Gastrocnemius medialis (tissue), 4 donors: ENCODE results near the gene ZNF579. TPM values are rescaled to one million over a fixed set of nuclear protein-coding genes. Genes with fewer than 3 reads are reported as not detected.

ENCODE experiments used
- ATAC-seq, 2 donors: fragments of 150-250 bp; one replicate each; pipeline ENCODE4 v1.9.1; 2016
- DNase-seq, 2 donors: peaks; one replicate each; pipeline ENCODE4 v3.0.0-alpha.2; 2019
- H3K27ac ChIP-seq, 4 donors: fragments of 200-600 bp; sonication (generic); 1 replicate in 1 of 4; 2 replicates in 3 of 4; pipeline ENCODE4 v1.5.1; 2016 to 2018; ENCODE audit warnings: mild to moderate bottlenecking in 2 of 4, moderate library complexity in 1 of 4
- H3K27me3 ChIP-seq, 3 donors: fragments of 200-600 bp; sonication (generic) in 2 of 3; 1 replicate in 1 of 3; 2 replicates in 2 of 3; pipeline versions ENCODE4 v1.5.1 to v1.6.0; 2016 to 2019; ENCODE audit warnings: mild to moderate bottlenecking in 1 of 3, moderate library complexity in 1 of 3
- H3K36me3 ChIP-seq, 2 donors: fragments of 200-600 bp; sonication (generic) in 1 of 2; one replicate each; pipeline ENCODE4 v1.5.1; 2017 to 2018
- H3K4me1 ChIP-seq, 2 donors: fragments of 200-600 bp; sonication (generic) in 1 of 2; one replicate each; pipeline ENCODE4 v1.5.1; 2016 to 2017; ENCODE audit warnings: mild to moderate bottlenecking in 2 of 2
- H3K4me3 ChIP-seq, 4 donors: fragments of 200-600 bp; sonication (generic) in 3 of 4; 1 replicate in 1 of 4; 2 replicates in 3 of 4; pipeline ENCODE4 v1.5.1; 2016 to 2019; ENCODE audit warnings: mild to moderate bottlenecking in 2 of 4
- H3K9me3 ChIP-seq, 3 donors: fragments of 200-600 bp; sonication (generic) in 2 of 3; 1 replicate in 1 of 3; 2 replicates in 2 of 3; pipeline ENCODE4 v1.5.1; 2016 to 2019
- POLR2A ChIP-seq, 2 donors: fragments of 450-650 bp; IDR thresholded peaks; one replicate each; pipeline ENCODE4 v1.6.1; 2017; ENCODE audit warnings: antibody characterized with exemption in 2 of 2, mild to moderate bottlenecking in 2 of 2, moderate library complexity in 2 of 2
- in situ Hi-C, 4 donors: fragments of 200-750 bp; cut with MboI; loops; one replicate each; pipeline versions ENCODE4 v1.15.0 to v1.8.0; 2017; ENCODE audit warnings: low sequenced_read_pairs in 4 of 4
- intact Hi-C: fragments of 100-400 bp; cut with DNase I; formaldehyde crosslinking; loops from one replicate; pipeline ENCODE4 v1.15.1; 2023; ENCODE audit warnings: low total_unique reads
- total RNA-seq, 4 donors: library from RNA; depleted of rRNA; stranded (reverse); fragments of >200 nt; gene quantifications; one replicate each; pipeline versions ENCODE4 v1.1.0 to v1.2.3, GENCODE V29; 2016
- TF ChIP-seq, protein P1 (sequence below), 5 experiments: fragments of 450-650 bp in 3 of 5; fragments of 200-600 bp in 2 of 5; sonication (generic) in 2 of 5; IDR thresholded peaks in 4 of 5; conservative IDR thresholded peaks in 1 of 5; 1 replicate in 4 of 5; 2 replicates in 1 of 5; pipeline ENCODE4 v1.5.1; 2016 to 2019; ENCODE audit warnings: antibody characterized with exemption in 5 of 5, mild to moderate bottlenecking in 3 of 5, moderate library complexity in 3 of 5

The ZNF579 gene
- total RNA-seq, 4 donors from 2014 or later, result 15.0 to 19.3 (median 16.8) TPM

DNA sequence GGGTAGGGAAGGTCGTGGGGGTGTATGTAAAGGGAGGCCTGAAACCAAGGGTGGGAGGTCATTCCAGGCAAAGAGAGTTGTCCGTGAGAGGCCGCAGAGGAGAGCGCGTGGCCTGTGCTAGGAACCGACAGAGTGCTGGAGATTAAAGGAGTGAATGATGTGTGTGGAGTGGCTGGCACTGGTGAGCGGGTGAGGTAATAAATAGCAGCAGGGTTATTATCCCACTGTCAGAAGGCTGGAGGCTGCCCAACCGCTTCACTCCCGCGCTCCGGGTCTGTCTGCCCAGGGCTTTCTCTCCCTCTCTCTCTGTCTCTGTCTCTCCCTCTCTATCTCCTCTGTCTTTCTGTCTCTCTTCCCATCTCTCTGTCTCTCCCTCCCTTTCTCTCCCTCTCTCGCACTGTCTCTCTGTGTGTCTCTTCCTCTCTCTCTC lies 17.4 kb downstream of the ZNF579 start:
- no peaks in the 10 kb centered on the region for H3K27me3 ChIP-seq
- H3K4me1 ChIP-seq, result peaks cover 9 to 14% of the 10 kb centered on the region in 2 donors
- peak overlapping the region; percentile 79 to 93 (median 84) for H3K27ac ChIP-seq
- H3K4me3 ChIP-seq, result peak overlapping the region in 1 of 4 donors; percentile 16
- DNase-seq, result peak; percentile 64 to 83
- in situ Hi-C loops (no loop called here), intact Hi-C loops (loop anchor here (1.0 to 5.0 kb wide), 2 partner anchors 17 to 34 kb away; partner anchors contain the start of genes FIZ1 and ZNF579)
- TF ChIP-seq, protein P1, sequence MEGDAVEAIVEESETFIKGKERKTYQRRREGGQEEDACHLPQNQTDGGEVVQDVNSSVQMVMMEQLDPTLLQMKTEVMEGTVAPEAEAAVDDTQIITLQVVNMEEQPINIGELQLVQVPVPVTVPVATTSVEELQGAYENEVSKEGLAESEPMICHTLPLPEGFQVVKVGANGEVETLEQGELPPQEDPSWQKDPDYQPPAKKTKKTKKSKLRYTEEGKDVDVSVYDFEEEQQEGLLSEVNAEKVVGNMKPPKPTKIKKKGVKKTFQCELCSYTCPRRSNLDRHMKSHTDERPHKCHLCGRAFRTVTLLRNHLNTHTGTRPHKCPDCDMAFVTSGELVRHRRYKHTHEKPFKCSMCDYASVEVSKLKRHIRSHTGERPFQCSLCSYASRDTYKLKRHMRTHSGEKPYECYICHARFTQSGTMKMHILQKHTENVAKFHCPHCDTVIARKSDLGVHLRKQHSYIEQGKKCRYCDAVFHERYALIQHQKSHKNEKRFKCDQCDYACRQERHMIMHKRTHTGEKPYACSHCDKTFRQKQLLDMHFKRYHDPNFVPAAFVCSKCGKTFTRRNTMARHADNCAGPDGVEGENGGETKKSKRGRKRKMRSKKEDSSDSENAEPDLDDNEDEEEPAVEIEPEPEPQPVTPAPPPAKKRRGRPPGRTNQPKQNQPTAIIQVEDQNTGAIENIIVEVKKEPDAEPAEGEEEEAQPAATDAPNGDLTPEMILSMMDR (IDR thresholded peaks at IDR 0.05 in 4 of 5, conservative IDR thresholded peaks at IDR 0.05 in 1 of 5), result no peak
- peak; percentile 79 for TF ChIP-seq POLR2A (IDR thresholded peaks at IDR 0.05)
- peak; percentile 95 to 97 for ATAC-seq
- no peaks in the 10 kb centered on the region for H3K36me3 ChIP-seq
- H3K9me3 ChIP-seq, result no peaks in the 10 kb centered on the region

DNA sequence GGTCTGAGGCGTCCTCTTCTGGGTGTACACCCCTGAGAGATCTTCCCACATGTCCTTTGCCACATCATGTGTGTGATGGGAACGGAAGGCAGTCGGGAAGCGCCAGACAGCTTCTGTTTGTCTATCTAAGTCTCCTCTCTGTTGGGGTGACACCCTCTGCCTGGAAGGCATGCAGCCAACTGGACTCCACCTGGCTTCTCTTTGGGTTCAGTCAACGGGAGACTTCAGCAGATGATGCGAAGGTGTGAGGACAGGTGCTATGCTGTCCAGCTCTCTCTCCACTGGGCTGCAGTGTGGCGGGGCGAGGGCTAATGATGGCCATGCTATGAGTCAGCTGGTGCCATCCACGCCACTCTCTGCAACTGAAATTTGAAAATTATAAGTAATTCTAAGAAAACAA lies 21.0 kb downstream of the ZNF579 start:
- H3K4me3 ChIP-seq, result no peak overlapping the region
- TF ChIP-seq, protein P1 (IDR thresholded peaks at IDR 0.05 in 4 of 5, conservative IDR thresholded peaks at IDR 0.05 in 1 of 5), result no peak
- no peak for TF ChIP-seq POLR2A (IDR thresholded peaks at IDR 0.05)
- in situ Hi-C loops, result no loop called here
- H3K27ac ChIP-seq, result no peak overlapping the region
- intact Hi-C loops, result loop anchor here (5.0 kb wide), 1 partner anchor 38 kb away; the partner anchor contains the start of gene FIZ1
- no peak for DNase-seq
- ATAC-seq, result no peak
- no peaks in the 10 kb centered on the region for H3K27me3 ChIP-seq
- peaks cover 26 to 35% of the 10 kb centered on the region in 2 donors for H3K4me1 ChIP-seq
- no peaks in the 10 kb centered on the region for H3K36me3 ChIP-seq
- no peaks in the 10 kb centered on the region for H3K9me3 ChIP-seq

DNA sequence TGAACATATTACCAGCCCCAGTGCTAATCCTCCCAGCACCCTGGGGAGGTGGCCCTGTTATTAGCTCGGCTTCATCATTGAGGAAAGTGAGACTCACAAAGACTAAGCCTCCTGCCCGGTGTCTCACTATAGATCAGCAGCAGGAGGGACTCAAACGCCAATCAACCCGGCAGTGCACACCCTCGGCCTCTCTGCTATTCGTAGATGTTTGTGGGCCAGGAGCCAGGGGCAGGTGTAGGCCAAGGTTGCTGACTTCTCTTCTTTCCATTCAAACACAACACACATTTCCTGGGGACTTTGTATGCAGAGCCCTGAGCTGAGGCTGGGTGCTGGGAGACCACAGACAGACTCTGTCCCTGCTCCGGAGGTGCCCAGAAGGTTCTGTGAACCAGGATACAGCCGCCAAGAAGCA lies 25.9 kb downstream of the ZNF579 start:
- peaks cover 43 to 50% of the 10 kb centered on the region in 2 donors for H3K4me1 ChIP-seq
- no peaks in the 10 kb centered on the region for H3K27me3 ChIP-seq
- ATAC-seq, result peak; percentile 32 to 57
- peak overlapping the region in 1 of 4 donors; percentile 11 for H3K4me3 ChIP-seq
- intact Hi-C loops (no loop called here), in situ Hi-C loops (no loop called here)
- no peak for TF ChIP-seq POLR2A (IDR thresholded peaks at IDR 0.05)
- TF ChIP-seq, protein P1 (IDR thresholded peaks at IDR 0.05 in 4 of 5, conservative IDR thresholded peaks at IDR 0.05 in 1 of 5), result no peak
- peak in 1 of 2 donors; percentile 43 for DNase-seq
- peak overlapping the region; percentile 21 to 88 (median 67) for H3K27ac ChIP-seq
- no peaks in the 10 kb centered on the region for H3K9me3 ChIP-seq
- no peaks in the 10 kb centered on the region for H3K36me3 ChIP-seq

DNA sequence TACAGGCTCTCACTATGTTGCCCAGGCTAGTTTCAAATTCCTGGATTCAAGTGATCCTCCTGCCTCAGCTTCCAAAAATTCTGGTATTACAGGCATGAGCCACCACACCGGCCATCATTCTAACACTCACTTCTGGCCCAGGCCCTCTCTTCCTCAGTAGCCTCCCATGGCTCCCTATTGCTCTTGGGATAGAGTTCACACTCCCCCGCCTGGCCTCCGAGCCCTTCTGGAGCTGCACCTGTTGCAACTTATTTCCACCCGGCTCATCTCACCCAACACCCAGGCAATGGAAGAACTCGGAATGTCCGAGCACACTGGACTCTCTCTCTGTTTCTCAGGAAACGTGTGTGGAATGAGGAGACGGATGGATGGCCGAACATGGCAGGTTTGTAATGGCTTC lies 26.3 kb downstream of the ZNF579 start:
- Histone ChIP-seq H3K9me3 (no peaks in the 10 kb centered on the region), H3K4me3 (no peak overlapping the region), H3K27ac (peak overlapping the region; percentile 21 to 88 (median 67)), H3K27me3 (no peaks in the 10 kb centered on the region), H3K36me3 (no peaks in the 10 kb centered on the region), H3K4me1 (peaks cover 44 to 51% of the 10 kb centered on the region in 2 donors)
- intact Hi-C loops, result no loop called here
- in situ Hi-C loops, result no loop called here
- ATAC-seq, result peak in 1 of 2 donors; percentile 19
- peak in 1 of 2 donors; percentile 43 for DNase-seq
- TF ChIP-seq, protein P1 (IDR thresholded peaks at IDR 0.05 in 4 of 5, conservative IDR thresholded peaks at IDR 0.05 in 1 of 5), result no peak
- TF ChIP-seq POLR2A (IDR thresholded peaks at IDR 0.05), result no peak
